ENCODE measurements around the gene TNNC1.

Gene TNNC1

DNA sequence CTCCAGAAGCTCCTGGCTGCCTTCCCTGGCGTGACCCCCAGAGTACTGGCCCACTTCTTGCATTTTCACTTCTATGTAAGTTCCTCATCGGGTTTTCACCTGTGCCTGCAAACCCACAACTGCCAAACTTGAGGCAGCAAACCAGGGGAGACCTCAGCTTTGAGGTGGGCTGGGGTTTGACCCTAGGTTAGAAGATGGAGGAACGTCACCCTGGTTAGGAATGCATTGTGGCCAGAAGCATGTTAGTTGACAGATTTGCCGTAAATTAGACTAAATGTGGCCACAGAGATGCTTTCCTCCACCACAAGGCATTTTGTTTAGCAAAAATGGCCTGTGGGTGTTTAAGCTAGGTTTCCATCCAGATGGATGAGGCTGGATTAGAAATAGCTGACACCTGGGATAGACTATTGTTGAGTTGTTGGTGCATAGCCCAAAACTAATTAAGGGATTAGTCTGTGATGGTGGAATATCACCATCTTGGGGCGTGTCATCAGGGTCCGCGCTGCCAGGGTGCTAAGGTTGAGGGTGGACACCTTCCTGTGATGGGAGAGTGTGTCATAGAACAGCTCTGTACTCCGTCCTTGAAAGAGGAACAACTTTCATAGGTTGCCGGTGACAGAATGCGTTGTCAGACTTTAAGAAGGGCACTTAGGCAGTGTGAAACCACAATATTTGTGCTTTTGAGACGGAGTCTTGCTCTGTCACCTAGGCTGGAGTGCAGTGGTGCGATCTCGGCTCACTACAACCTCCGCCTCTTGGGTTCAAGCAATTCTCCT lies 5.1 kb upstream of the TNNC1 start:
- Histone ChIP-seq H3K4me3 (ENCODE audit: low read depth in 1 of 2, low read length in 2 of 2) (no peak overlapping the region), H3K36me3 (ENCODE audit: control insufficient read depth in 1 of 2, insufficient read depth in 2 of 2, low read length in 2 of 2) (peaks cover 15 to 37% of the 10 kb centered on the region in 2 donors), H3K9me3 (ENCODE audit: control insufficient read depth in 1 of 2, low read length in 2 of 2) (no peaks in the 10 kb centered on the region), H3K9ac (ENCODE audit: low read depth in 1 of 2, low read length in 2 of 2) (no peak overlapping the region), H3K4me1 (ENCODE audit: control insufficient read depth in 1 of 2, insufficient read depth in 2 of 2, low read length in 2 of 2) (peaks cover 20 to 27% of the 10 kb centered on the region in 2 donors), H3K27ac (ENCODE audit: low read depth, low read length) (no peak overlapping the region), H3K27me3 (ENCODE audit: control insufficient read depth in 1 of 2, insufficient read depth in 2 of 2, low read length in 2 of 2) (no peaks in the 10 kb centered on the region)

GRCh38 chr3:52458031-52458760 lies 4.4 kb upstream of the TNNC1 start:
- no peaks in the 10 kb centered on the region for H3K9me3 ChIP-seq (ENCODE audit: control insufficient read depth in 1 of 2, low read length in 2 of 2)
- H3K36me3 ChIP-seq (ENCODE audit: control insufficient read depth in 1 of 2, insufficient read depth in 2 of 2, low read length in 2 of 2) = peaks cover 12 to 35% of the 10 kb centered on the region in 2 donors
- no peak overlapping the region for H3K9ac ChIP-seq (ENCODE audit: low read depth in 1 of 2, low read length in 2 of 2)
- peaks cover 20 to 27% of the 10 kb centered on the region in 2 donors for H3K4me1 ChIP-seq (ENCODE audit: control insufficient read depth in 1 of 2, insufficient read depth in 2 of 2, low read length in 2 of 2)
- H3K27me3 ChIP-seq (ENCODE audit: control insufficient read depth in 1 of 2, insufficient read depth in 2 of 2, low read length in 2 of 2) = no peaks in the 10 kb centered on the region
- no peak overlapping the region for H3K4me3 ChIP-seq (ENCODE audit: low read depth in 1 of 2, low read length in 2 of 2)
- no peak overlapping the region for H3K27ac ChIP-seq (ENCODE audit: low read depth, low read length)

- Histone ChIP-seq H3K4me3 (ENCODE audit: low read depth in 1 of 2, low read length in 2 of 2) (peak overlapping the region; percentile 78 to 84), H3K9ac (ENCODE audit: low read depth in 1 of 2, low read length in 2 of 2) (peak overlapping the region; percentile 66 to 82), H3K4me1 (ENCODE audit: control insufficient read depth in 1 of 2, insufficient read depth in 2 of 2, low read length in 2 of 2) (peaks cover 20 to 27% of the 10 kb centered on the region in 2 donors), H3K27ac (ENCODE audit: low read depth, low read length) (no peak overlapping the region), H3K27me3 (ENCODE audit: control insufficient read depth in 1 of 2, insufficient read depth in 2 of 2, low read length in 2 of 2) (no peaks in the 10 kb centered on the region), H3K36me3 (ENCODE audit: control insufficient read depth in 1 of 2, insufficient read depth in 2 of 2, low read length in 2 of 2) (peaks cover 11 to 32% of the 10 kb centered on the region in 2 donors), H3K9me3 (ENCODE audit: control insufficient read depth in 1 of 2, low read length in 2 of 2) (no peaks in the 10 kb centered on the region)
These were observed 3.0 kb upstream of the TNNC1 start for GRCh38 chr3:52456800-52457183.

DNA sequence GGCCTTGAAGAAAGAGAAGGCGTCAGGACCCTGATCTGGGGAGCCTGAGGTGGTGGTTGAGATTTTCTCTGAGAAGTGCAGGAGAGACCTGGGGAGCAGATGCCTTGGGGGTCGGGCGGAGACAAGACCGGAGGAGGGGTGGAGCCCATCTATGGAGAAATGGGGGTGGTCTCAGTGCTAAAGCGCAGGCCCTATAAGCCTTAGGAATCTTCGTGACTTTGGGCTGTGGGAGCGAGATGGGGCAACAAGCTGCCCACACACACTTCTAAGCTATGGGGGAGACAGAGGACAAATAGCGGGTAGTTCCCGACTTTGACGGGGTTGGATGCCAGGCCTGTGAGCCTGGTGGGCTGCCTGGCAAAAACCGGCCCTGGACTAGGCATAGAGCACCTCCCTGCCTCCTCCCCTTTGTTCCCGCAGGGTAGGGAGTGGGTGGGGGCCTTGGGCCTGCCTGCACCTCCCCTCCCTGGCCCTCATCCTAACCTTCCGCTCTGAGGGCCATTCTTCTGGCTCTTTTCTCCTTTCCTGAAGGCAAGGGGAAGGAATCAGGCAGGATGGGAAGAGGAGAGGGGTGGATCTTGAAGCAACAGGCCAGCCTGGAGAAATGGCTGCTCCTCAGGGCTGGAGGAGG lies 2.4 kb upstream of the TNNC1 start:
- H3K36me3 ChIP-seq (ENCODE audit: control insufficient read depth in 1 of 2, insufficient read depth in 2 of 2, low read length in 2 of 2) = peaks cover 11 to 31% of the 10 kb centered on the region in 2 donors
- peak overlapping the region; percentile 66 to 82 for H3K9ac ChIP-seq (ENCODE audit: low read depth in 1 of 2, low read length in 2 of 2)
- H3K4me1 ChIP-seq (ENCODE audit: control insufficient read depth in 1 of 2, insufficient read depth in 2 of 2, low read length in 2 of 2) = peaks cover 20 to 27% of the 10 kb centered on the region in 2 donors
- H3K27me3 ChIP-seq (ENCODE audit: control insufficient read depth in 1 of 2, insufficient read depth in 2 of 2, low read length in 2 of 2) = no peaks in the 10 kb centered on the region
- peak overlapping the region; percentile 43 for H3K27ac ChIP-seq (ENCODE audit: low read depth, low read length)
- peak overlapping the region; percentile 78 to 84 for H3K4me3 ChIP-seq (ENCODE audit: low read depth in 1 of 2, low read length in 2 of 2)
- no peaks in the 10 kb centered on the region for H3K9me3 ChIP-seq (ENCODE audit: control insufficient read depth in 1 of 2, low read length in 2 of 2)

GRCh38 chr3:52455283-52456168 lies 1.7 kb upstream of the TNNC1 start, which contains the start of gene NISCH:
NISCH (plus strand) TSS chr3:52455604; CDS start chr3:52455642, 38 bp downstream.
- peaks cover 11 to 24% of the 10 kb centered on the region in 2 donors for H3K36me3 ChIP-seq (ENCODE audit: control insufficient read depth in 1 of 2, insufficient read depth in 2 of 2, low read length in 2 of 2)
- peak within 1 kb of the TSS; percentile 74 for H3K27ac ChIP-seq (ENCODE audit: low read depth, low read length)
- peak within 1 kb of the TSS; percentile 82 to 98 for H3K9ac ChIP-seq (ENCODE audit: low read depth in 1 of 2, low read length in 2 of 2)
- peak within 1 kb of the TSS; percentile 84 to 86 for H3K4me3 ChIP-seq (ENCODE audit: low read depth in 1 of 2, low read length in 2 of 2)
- peaks cover 20 to 27% of the 10 kb centered on the region in 2 donors for H3K4me1 ChIP-seq (ENCODE audit: control insufficient read depth in 1 of 2, insufficient read depth in 2 of 2, low read length in 2 of 2)
- no peaks in the 10 kb centered on the region for H3K27me3 ChIP-seq (ENCODE audit: control insufficient read depth in 1 of 2, insufficient read depth in 2 of 2, low read length in 2 of 2)
- no peaks in the 10 kb centered on the region for H3K9me3 ChIP-seq (ENCODE audit: control insufficient read depth in 1 of 2, low read length in 2 of 2)

- Histone ChIP-seq H3K9me3 (ENCODE audit: control insufficient read depth in 1 of 2, low read length in 2 of 2) (no peaks in the 10 kb centered on the region), H3K36me3 (ENCODE audit: control insufficient read depth in 1 of 2, insufficient read depth in 2 of 2, low read length in 2 of 2) (peaks cover 11 to 21% of the 10 kb centered on the region in 2 donors), H3K4me1 (ENCODE audit: control insufficient read depth in 1 of 2, insufficient read depth in 2 of 2, low read length in 2 of 2) (peaks cover 24 to 27% of the 10 kb centered on the region in 2 donors), H3K9ac (ENCODE audit: low read depth in 1 of 2, low read length in 2 of 2) (peak overlapping the region; percentile 82 to 98), H3K27ac (ENCODE audit: low read depth, low read length) (peak overlapping the region; percentile 74), H3K4me3 (ENCODE audit: low read depth in 1 of 2, low read length in 2 of 2) (peak overlapping the region; percentile 84 to 86), H3K27me3 (ENCODE audit: control insufficient read depth in 1 of 2, insufficient read depth in 2 of 2, low read length in 2 of 2) (no peaks in the 10 kb centered on the region)
These were observed 1.1 kb upstream of the TNNC1 start for GRCh38 chr3:52454938-52455282.

DNA sequence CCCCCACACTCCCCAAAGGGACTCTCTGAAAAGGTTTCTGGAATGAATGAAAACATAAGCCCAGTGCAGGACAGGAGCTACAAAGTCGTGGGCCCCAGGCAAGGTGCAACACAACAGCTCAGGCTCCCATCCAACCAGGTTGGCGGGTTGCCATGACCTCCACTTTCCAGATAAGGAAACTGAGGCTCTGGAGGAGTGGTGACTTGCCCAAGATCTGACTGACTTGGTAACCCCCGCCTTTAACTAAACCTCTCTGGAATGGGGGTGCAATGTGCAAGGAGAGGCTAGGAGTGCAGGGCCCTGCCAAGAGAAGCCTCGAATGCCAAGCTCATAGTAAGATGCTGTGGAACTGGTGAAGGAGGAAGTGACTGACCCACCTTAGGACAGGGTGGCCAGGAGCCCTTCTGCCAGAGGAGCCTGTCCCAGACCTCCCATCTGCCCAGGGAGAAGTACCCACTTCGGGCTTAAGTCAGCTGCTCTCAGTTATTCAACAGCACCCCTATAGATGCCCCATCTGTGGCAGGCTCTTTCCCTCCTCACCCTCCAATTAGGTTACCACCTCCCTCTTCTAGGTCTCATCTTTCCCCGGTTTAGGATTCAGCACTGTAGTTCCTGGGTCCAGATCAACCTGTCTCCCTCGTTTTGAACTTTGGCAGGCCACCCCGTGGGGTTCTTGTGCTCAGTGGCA lies 553 bp upstream of the TNNC1 start:
- H3K4me3 ChIP-seq (ENCODE audit: low read depth in 1 of 2, low read length in 2 of 2) = peak overlapping the region; percentile 84 to 86
- peaks cover 24 to 27% of the 10 kb centered on the region in 2 donors for H3K4me1 ChIP-seq (ENCODE audit: control insufficient read depth in 1 of 2, insufficient read depth in 2 of 2, low read length in 2 of 2)
- H3K36me3 ChIP-seq (ENCODE audit: control insufficient read depth in 1 of 2, insufficient read depth in 2 of 2, low read length in 2 of 2) = peaks cover 11 to 21% of the 10 kb centered on the region in 2 donors
- H3K9me3 ChIP-seq (ENCODE audit: control insufficient read depth in 1 of 2, low read length in 2 of 2) = no peaks in the 10 kb centered on the region
- peak overlapping the region; percentile 82 to 98 for H3K9ac ChIP-seq (ENCODE audit: low read depth in 1 of 2, low read length in 2 of 2)
- H3K27ac ChIP-seq (ENCODE audit: low read depth, low read length) = peak overlapping the region; percentile 74
- no peaks in the 10 kb centered on the region for H3K27me3 ChIP-seq (ENCODE audit: control insufficient read depth in 1 of 2, insufficient read depth in 2 of 2, low read length in 2 of 2)

DNA sequence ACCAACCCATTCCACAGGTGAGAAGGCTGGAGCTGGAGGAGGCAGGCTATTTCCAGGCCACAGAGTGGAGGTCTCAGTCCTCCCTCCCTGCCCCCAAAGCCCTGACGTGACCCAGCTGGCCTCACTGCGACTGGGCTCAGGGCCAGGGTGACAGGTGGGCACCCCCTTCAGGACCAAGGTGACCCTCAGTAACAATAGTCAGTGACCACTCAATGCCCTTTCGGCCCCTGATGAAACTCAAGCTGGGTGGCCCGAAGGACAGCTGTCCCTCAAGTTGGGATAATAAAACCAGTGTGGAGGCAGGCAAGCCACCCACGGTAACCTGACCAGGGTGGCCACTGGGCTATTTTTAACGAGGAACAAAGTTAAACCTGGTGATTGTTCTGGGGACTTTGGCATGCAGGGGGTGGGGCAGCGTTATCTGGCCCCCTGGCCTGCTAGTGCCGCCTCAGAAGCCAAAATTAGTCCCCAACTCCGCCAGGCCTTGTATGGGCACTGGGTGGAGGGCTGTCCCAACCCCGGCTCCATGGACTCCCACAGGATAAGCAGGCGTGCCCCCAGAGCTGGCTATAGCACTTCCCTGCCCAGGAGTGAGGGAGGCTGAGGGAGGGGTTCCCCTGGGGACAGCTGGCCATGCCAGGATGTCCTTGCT lies 1.1 kb downstream of the TNNC1 start:
- H3K27me3 ChIP-seq (ENCODE audit: control insufficient read depth in 1 of 2, insufficient read depth in 2 of 2, low read length in 2 of 2) = no peaks in the 10 kb centered on the region
- no peaks in the 10 kb centered on the region for H3K9me3 ChIP-seq (ENCODE audit: control insufficient read depth in 1 of 2, low read length in 2 of 2)
- no peak overlapping the region for H3K9ac ChIP-seq (ENCODE audit: low read depth in 1 of 2, low read length in 2 of 2)
- peaks cover 0 to 4% of the 10 kb centered on the region in 2 donors for H3K36me3 ChIP-seq (ENCODE audit: control insufficient read depth in 1 of 2, insufficient read depth in 2 of 2, low read length in 2 of 2)
- H3K27ac ChIP-seq (ENCODE audit: low read depth, low read length) = no peak overlapping the region
- no peak overlapping the region for H3K4me3 ChIP-seq (ENCODE audit: low read depth in 1 of 2, low read length in 2 of 2)
- peaks cover 24 to 27% of the 10 kb centered on the region in 2 donors for H3K4me1 ChIP-seq (ENCODE audit: control insufficient read depth in 1 of 2, insufficient read depth in 2 of 2, low read length in 2 of 2)

- H3K36me3 ChIP-seq (ENCODE audit: control insufficient read depth in 1 of 2, insufficient read depth in 2 of 2, low read length in 2 of 2) = no peaks in the 10 kb centered on the region
- no peaks in the 10 kb centered on the region for H3K27me3 ChIP-seq (ENCODE audit: control insufficient read depth in 1 of 2, insufficient read depth in 2 of 2, low read length in 2 of 2)
- H3K27ac ChIP-seq (ENCODE audit: low read depth, low read length) = no peak overlapping the region
- H3K4me3 ChIP-seq (ENCODE audit: low read depth in 1 of 2, low read length in 2 of 2) = no peak overlapping the region
- peaks cover 22 to 24% of the 10 kb centered on the region in 2 donors for H3K4me1 ChIP-seq (ENCODE audit: control insufficient read depth in 1 of 2, insufficient read depth in 2 of 2, low read length in 2 of 2)
- no peak overlapping the region for H3K9ac ChIP-seq (ENCODE audit: low read depth in 1 of 2, low read length in 2 of 2)
- H3K9me3 ChIP-seq (ENCODE audit: control insufficient read depth in 1 of 2, low read length in 2 of 2) = no peaks in the 10 kb centered on the region
These were observed 1.7 kb downstream of the TNNC1 start for GRCh38 chr3:52452126-52452525.

Measured in duodenal mucosa (tissue), 2 donors.